CD4-positive, alpha-beta memory T cell (primary cell): ENCODE data around the gene COL1A2. TPM values are rescaled to one million over a fixed set of nuclear protein-coding genes. Genes with fewer than 3 reads are reported as not detected.

ENCODE experiments used
- CTCF ChIA-PET: fragments of 350-600 bp; sonication (Branson Sonifier 250); formaldehyde crosslinking; loops from one replicate; lab custom pipeline; 2021; ENCODE audit warnings: inconsistent platforms; ENCODE audit not compliant: partially characterized antibody; lab: Charles Lee
- POLR2A ChIA-PET: fragments of 350-600 bp; sonication (Branson Sonifier 250); formaldehyde crosslinking; loops from one replicate; lab custom pipeline; 2021; ENCODE audit not compliant: partially characterized antibody; lab: Charles Lee
- DNase-seq, 5 donors: peaks; one replicate each; pipeline versions ENCODE4 v3.0.0 to v3.0.0-alpha.2; 2020 to 2022; ENCODE audit warnings: mixed read lengths in 1 of 5
- H3K27ac ChIP-seq: one replicate; pipeline ENCODE4 v1.7.0; 2013; ENCODE audit warnings: low read depth, low read length
- H3K27me3 ChIP-seq: 2 replicates; pipeline ENCODE4 v1.7.0; 2013; ENCODE audit warnings: mild to moderate bottlenecking, low read length, moderate library complexity; ENCODE audit not compliant: insufficient read depth
- H3K36me3 ChIP-seq: 2 replicates; pipeline ENCODE4 v1.7.0; 2013; ENCODE audit warnings: mild to moderate bottlenecking, low read length, moderate library complexity; ENCODE audit not compliant: insufficient read depth
- H3K4me1 ChIP-seq: 2 replicates; pipeline ENCODE4 v1.7.0; 2013; ENCODE audit warnings: mild to moderate bottlenecking, low read length, moderate library complexity; ENCODE audit not compliant: insufficient read depth
- H3K4me3 ChIP-seq, 2 donors: one replicate each; pipeline ENCODE4 v1.7.0; 2013; ENCODE audit warnings: low read length in 2 of 2, mild to moderate bottlenecking in 1 of 2
- H3K9me3 ChIP-seq, 2 donors: one replicate each; pipeline ENCODE4 v1.7.0; 2013; ENCODE audit warnings: low read length in 2 of 2, control low read depth in 1 of 2; ENCODE audit not compliant: control insufficient read depth in 1 of 2
- H3K27ac Mint-ChIP-seq, 7 donors: one replicate each; pipeline ENCODE4 v1.8.0; 2020 to 2021; ENCODE audit warnings: mixed read lengths in 7 of 7, mild to moderate bottlenecking in 6 of 7, inconsistent platforms in 3 of 7, moderate library complexity in 3 of 7
- H3K27me3 Mint-ChIP-seq, 2 donors: one replicate each; pipeline ENCODE4 v1.8.0; 2020 to 2021; ENCODE audit warnings: mixed read lengths in 2 of 2
- H3K36me3 Mint-ChIP-seq, 2 donors: one replicate each; pipeline ENCODE4 v1.8.0; 2020 to 2021; ENCODE audit warnings: mixed read lengths in 2 of 2, inconsistent platforms in 1 of 2, mild to moderate bottlenecking in 1 of 2
- H3K4me1 Mint-ChIP-seq, 4 donors: one replicate each; pipeline ENCODE4 v1.8.0; 2020 to 2021; ENCODE audit warnings: mixed read lengths in 4 of 4, mild to moderate bottlenecking in 1 of 4
- H3K4me3 Mint-ChIP-seq, 8 donors: one replicate each; pipeline ENCODE4 v1.8.0; 2020 to 2021; ENCODE audit warnings: mixed read lengths in 8 of 8, mild to moderate bottlenecking in 7 of 8, moderate library complexity in 6 of 8, inconsistent platforms in 3 of 8
- H3K9me3 Mint-ChIP-seq, 8 donors: one replicate each; pipeline ENCODE4 v1.8.0; 2020 to 2021; ENCODE audit warnings: mixed read lengths in 8 of 8, mild to moderate bottlenecking in 5 of 8, inconsistent platforms in 3 of 8, moderate library complexity in 1 of 8
- intact Hi-C: fragments of 100-400 bp; cut with micrococcal nuclease; formaldehyde crosslinking; loops from one replicate; pipeline ENCODE4 v1.15.1; 2023
- polyA plus RNA-seq, 2 donors: library from polyadenylated mRNA; unstranded; fragments of 300-500 nt; fragmentation: Illumina TruSeq; gene quantifications; one replicate each; pipeline ENCODE4 v1.2.3, GENCODE V29; 2021
- total RNA-seq, 2 experiments: library from RNA; stranded (reverse); gene quantifications; one replicate each; pipeline ENCODE4 v1.2.3, GENCODE V29; 2021

Gene COL1A2
- total and polyA plus RNA-seq, 4 experiments from 2014 or later: not detected

- no peak for DNase-seq
- POLR2A ChIA-PET: no interaction called here
Observed at GRCh38 chr7:94423863-94424735, 29.4 kb downstream of the COL1A2 start.

GRCh38 chr7:94425546-94425945 is 30.9 kb downstream of the COL1A2 start:
- POLR2A ChIA-PET: no interaction called here
- H3K27ac Mint-ChIP-seq: no peak overlapping the region
- Histone ChIP-seq H3K36me3 (no peaks in the 10 kb centered on the region), H3K27ac (no peak overlapping the region), H3K27me3 (no peaks in the 10 kb centered on the region), H3K4me3 (no peak overlapping the region), H3K9me3 (no peaks in the 10 kb centered on the region), H3K4me1 (no peaks in the 10 kb centered on the region)
- CTCF ChIA-PET: interaction anchor here (0.8 to 1.1 kb wide), 3 partner anchors 10 to 41 kb away, joined by 3 to 4 read pairs (median 3); no protein-coding TSS in a partner anchor
- DNase-seq: no peak
- H3K4me3 Mint-ChIP-seq: no peak overlapping the region
- peaks cover 1 to 2% of the 10 kb centered on the region in 2 donors for H3K27me3 Mint-ChIP-seq
- no peaks in the 10 kb centered on the region for H3K9me3 Mint-ChIP-seq
- no peaks in the 10 kb centered on the region for H3K36me3 Mint-ChIP-seq
- H3K4me1 Mint-ChIP-seq: no peaks in the 10 kb centered on the region
- intact Hi-C loops: no loop called here

More at GRCh38 chr7:94423863-94424735, 29.4 kb downstream of the COL1A2 start:
- Histone ChIP-seq H3K9me3 (no peaks in the 10 kb centered on the region), H3K27me3 (no peaks in the 10 kb centered on the region), H3K36me3 (no peaks in the 10 kb centered on the region), H3K27ac (no peak overlapping the region), H3K4me3 (no peak overlapping the region), H3K4me1 (no peaks in the 10 kb centered on the region)
- no peaks in the 10 kb centered on the region for H3K36me3 Mint-ChIP-seq
- CTCF ChIA-PET: no interaction called here
- H3K27me3 Mint-ChIP-seq: peaks cover 3 to 10% of the 10 kb centered on the region in 2 donors
- H3K9me3 Mint-ChIP-seq: no peaks in the 10 kb centered on the region
- intact Hi-C loops: no loop called here
- no peak overlapping the region for H3K27ac Mint-ChIP-seq
- no peaks in the 10 kb centered on the region for H3K4me1 Mint-ChIP-seq
- no peak overlapping the region for H3K4me3 Mint-ChIP-seq

- H3K27ac Mint-ChIP-seq: no peak overlapping the region
- H3K27me3 Mint-ChIP-seq: peaks cover 1 to 2% of the 10 kb centered on the region in 2 donors
- intact Hi-C loops: no loop called here
- Histone ChIP-seq H3K36me3 (no peaks in the 10 kb centered on the region), H3K4me3 (no peak overlapping the region), H3K9me3 (no peaks in the 10 kb centered on the region), H3K4me1 (no peaks in the 10 kb centered on the region), H3K27ac (no peak overlapping the region), H3K27me3 (no peaks in the 10 kb centered on the region)
- no peaks in the 10 kb centered on the region for H3K36me3 Mint-ChIP-seq
- no peaks in the 10 kb centered on the region for H3K4me1 Mint-ChIP-seq
- POLR2A ChIA-PET: no interaction called here
- H3K9me3 Mint-ChIP-seq: no peaks in the 10 kb centered on the region
- CTCF ChIA-PET: no interaction called here
- no peak overlapping the region for H3K4me3 Mint-ChIP-seq
- no peak for DNase-seq
Observed at GRCh38 chr7:94426980-94427875, 32.5 kb downstream of the COL1A2 start.

- no peaks in the 10 kb centered on the region for H3K36me3 Mint-ChIP-seq
- Histone ChIP-seq H3K4me1 (no peaks in the 10 kb centered on the region), H3K4me3 (no peak overlapping the region), H3K27ac (no peak overlapping the region), H3K9me3 (no peaks in the 10 kb centered on the region), H3K36me3 (no peaks in the 10 kb centered on the region), H3K27me3 (no peaks in the 10 kb centered on the region)
- intact Hi-C loops: no loop called here
- H3K27me3 Mint-ChIP-seq: peaks cover 0 to under 1% of the 10 kb centered on the region in 2 donors
- no peak for DNase-seq
- ChIA-PET POLR2A (no interaction called here), CTCF (no interaction called here)
- no peak overlapping the region for H3K27ac Mint-ChIP-seq
- no peak overlapping the region for H3K4me3 Mint-ChIP-seq
- H3K4me1 Mint-ChIP-seq: no peaks in the 10 kb centered on the region
- no peaks in the 10 kb centered on the region for H3K9me3 Mint-ChIP-seq
Observed at GRCh38 chr7:94429153-94429552, 34.5 kb downstream of the COL1A2 start.

GRCh38 chr7:94431176-94431575 is 36.5 kb downstream of the COL1A2 start:
- no peaks in the 10 kb centered on the region for H3K4me1 ChIP-seq
- H3K27me3 ChIP-seq: no peaks in the 10 kb centered on the region
- POLR2A ChIA-PET: no interaction called here
- H3K27ac Mint-ChIP-seq: no peak overlapping the region
- H3K27ac ChIP-seq: no peak overlapping the region
- H3K36me3 ChIP-seq: no peaks in the 10 kb centered on the region
- no peak overlapping the region for H3K4me3 Mint-ChIP-seq
- no peaks in the 10 kb centered on the region for H3K9me3 ChIP-seq
- no peak overlapping the region for H3K4me3 ChIP-seq
- DNase-seq: no peak
- peaks cover 4 to 5% of the 10 kb centered on the region in 2 donors for H3K27me3 Mint-ChIP-seq
- H3K9me3 Mint-ChIP-seq: no peaks in the 10 kb centered on the region
- H3K36me3 Mint-ChIP-seq: no peaks in the 10 kb centered on the region
- intact Hi-C loops: no loop called here
- H3K4me1 Mint-ChIP-seq: peaks cover 0 to 2% (median under 1%) of the 10 kb centered on the region in 4 donors
- CTCF ChIA-PET: no interaction called here

- H3K27ac Mint-ChIP-seq: no peak overlapping the region
- ChIA-PET POLR2A (no interaction called here), CTCF (interaction anchor here (1.8 kb wide), 1 partner anchor 13 kb away, joined by 4 read pairs; no protein-coding TSS in a partner anchor)
- no peak for DNase-seq
- peaks cover 0 to 5% (median 1%) of the 10 kb centered on the region in 4 donors for H3K4me1 Mint-ChIP-seq
- H3K9me3 ChIP-seq: no peaks in the 10 kb centered on the region
- intact Hi-C loops: no loop called here
- H3K27ac ChIP-seq: no peak overlapping the region
- H3K36me3 ChIP-seq: no peaks in the 10 kb centered on the region
- H3K36me3 Mint-ChIP-seq: no peaks in the 10 kb centered on the region
- no peaks in the 10 kb centered on the region for H3K27me3 ChIP-seq
- H3K4me1 ChIP-seq: no peaks in the 10 kb centered on the region
- H3K4me3 Mint-ChIP-seq: no peak overlapping the region
- H3K27me3 Mint-ChIP-seq: peaks cover 6 to 10% of the 10 kb centered on the region in 2 donors
- no peak overlapping the region for H3K4me3 ChIP-seq
- no peaks in the 10 kb centered on the region for H3K9me3 Mint-ChIP-seq
Observed at GRCh38 chr7:94431619-94432280, 37.1 kb downstream of the COL1A2 start.
